Measurements from ENCODE around the gene GALNT2. TPM values are rescaled to one million over a fixed set of nuclear protein-coding genes. Genes with fewer than 3 reads are reported as not detected.

GALNT2 gene
- total and polyA plus RNA-seq, 2 of the 4 experiments (the other 2 are of a cell fraction) = 50.4 to 189 TPM

DNA sequence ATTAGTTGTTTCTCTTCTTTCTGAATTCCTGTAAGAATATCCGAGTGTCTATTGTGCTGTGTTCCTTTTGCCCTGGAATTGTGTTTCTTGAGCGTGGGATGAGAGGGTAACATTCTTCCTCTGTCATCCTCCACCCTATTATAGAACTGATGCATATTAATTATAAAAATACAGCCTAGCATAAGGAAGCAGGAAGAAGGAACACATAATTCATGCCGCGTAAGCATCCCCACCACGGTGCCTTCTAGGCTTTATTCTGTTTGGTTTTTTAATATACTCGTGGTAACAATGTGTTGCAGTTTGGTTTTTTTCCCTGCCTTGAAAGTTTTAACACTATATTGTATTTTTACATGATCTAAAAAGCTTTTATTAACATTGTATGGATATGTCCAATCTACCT is 65.7 kb downstream of the GALNT2 start:
- BruUV-seq (replicated peaks) = no TSS peak
- H4K5ac ChIP-seq (ENCODE audit: low read depth, low read length) = no peak overlapping the region
- no peak overlapping the region for H4K91ac ChIP-seq (ENCODE audit: insufficient read depth, low read depth, low read length)
- H2AFZ ChIP-seq (replicated peaks; ENCODE audit: low read length, poor library complexity) = no peak overlapping the region
- no peak overlapping the region for H3K4ac ChIP-seq (ENCODE audit: low read depth, low read length)
- dilution Hi-C loops (cut with HindIII; ENCODE audit: low sequenced_read_pairs, unreplicated experiment) = no loop called here
- no peak for TF ChIP-seq CEBPB (IDR thresholded peaks at IDR 0.05; ENCODE audit: low read depth, low read length)
- no peak for TF ChIP-seq ELK1 (IDR thresholded peaks at IDR 0.05; ENCODE audit: borderline replicate concordance, low read depth, low read length)
- TF ChIP-seq FOS (IDR thresholded peaks at IDR 0.05; ENCODE audit: low read depth, low read length) = no peak
- no peak for TF ChIP-seq CHD1 (IDR thresholded peaks at IDR 0.05; ENCODE audit: low read depth, low read length)
- peaks cover 68% of the 10 kb centered on the region for H4K20me1 ChIP-seq (ENCODE audit: insufficient read depth, low read length)
- no peak overlapping the region for H3K4me2 ChIP-seq (ENCODE audit: low read depth, low read length)
- no CpG with 5 or more reads among the region's 6 CpGs for WGBS, 2 experiments (ENCODE audit: extremely low coverage in 2 of 2, insufficient read length in 1 of 2)
- H3K79me1 ChIP-seq (ENCODE audit: low read depth in 1 of 2, low read length in 2 of 2) = peaks cover 47 to 87% of the 10 kb centered on the region in 2 experiments
- DNase-seq = no peak
- no peak overlapping the region for H3K56ac ChIP-seq (ENCODE audit: extremely low read depth, insufficient read depth, low read length)
- no peak overlapping the region for H3K27ac ChIP-seq (ENCODE audit: insufficient read depth, low read length)
- CTCF ChIA-PET = no interaction called here
- H3K4me3 ChIP-seq (ENCODE audit: insufficient read depth, low read depth, low read length) = no peak overlapping the region
- POLR2A ChIA-PET (ENCODE audit: unreplicated experiment) = no interaction called here
- H3K36me3 ChIP-seq (ENCODE audit: control insufficient read depth, insufficient read depth, low read length) = peaks cover 2% of the 10 kb centered on the region
- no peak overlapping the region for H2BK15ac ChIP-seq (ENCODE audit: low read depth, low read length)
- in situ Hi-C loops (cut with MboI; ENCODE audit: low sequenced_read_pairs) = no loop called here
- ATAC-seq (ENCODE audit: low read depth) = no peak
- intact Hi-C loops (cut with micrococcal nuclease) = no loop called here
- H2BK120ac ChIP-seq (ENCODE audit: low read depth, low read length) = no peak overlapping the region
- H3K9ac ChIP-seq (ENCODE audit: low read depth, low read length) = no peak overlapping the region
- H3K18ac ChIP-seq (ENCODE audit: low read depth, low read length) = no peak overlapping the region
- no peak overlapping the region for H3K14ac ChIP-seq (replicated peaks; ENCODE audit: low read depth, low read length)
- H4K8ac ChIP-seq (ENCODE audit: low read depth in 2 of 2, low read length in 2 of 2) = no peak overlapping the region
- H3K9me3 ChIP-seq (ENCODE audit: control insufficient read depth, insufficient read depth, low read length) = no peaks in the 10 kb centered on the region
- no peak overlapping the region for H2AK5ac ChIP-seq (ENCODE audit: low read depth, low read length)
- peaks cover 24% of the 10 kb centered on the region; the same call in 1 of the 2 replicates for H3K9me1 ChIP-seq (ENCODE audit: insufficient read depth, low read length)
- H3K27me3 ChIP-seq (ENCODE audit: control insufficient read depth, insufficient read depth, low read length) = no peaks in the 10 kb centered on the region
- no peak overlapping the region for H2BK20ac ChIP-seq (ENCODE audit: low read depth, low read length)
- no peaks in the 10 kb centered on the region for H3K4me1 ChIP-seq (ENCODE audit: control insufficient read depth, insufficient read depth, low read length)
- no peak overlapping the region for H3K23ac ChIP-seq (ENCODE audit: low read depth, low read length)
- no peak overlapping the region for H2BK5ac ChIP-seq (ENCODE audit: low read depth, low read length, poor library complexity, severe bottlenecking)
- H2AK9ac ChIP-seq (replicated peaks; ENCODE audit: low read depth, low read length, poor library complexity) = no peak overlapping the region

All from IMR-90 (cell line).